NCI-H446 treated with DMSO at 0.1 percent for 48 hours (cell line): Measurements from ENCODE around the gene S100A16.
"Not testable (repeated sequence)": the region's sequence is repeated elsewhere in the genome, so short reads cannot be mapped to it uniquely, and the experiment has no call there.

ENCODE experiments used
- DNase-seq: peaks from one replicate; lab custom pipeline; 2025; lab: John Stamatoyannopoulos, UW

S100A16 gene

GRCh38 chr1:153612755-153613331 is at the start of gene S100A16:
Gene S100A16, minus strand, starts transcription at chr1:153613137. Its CDS starts 4,986 bp downstream, at chr1:153608151.
- DNase-seq, result peak; percentile 55

GRCh38 chr1:153662269-153662668 is 49.3 kb upstream of the S100A16 start:
- no peak for DNase-seq

GRCh38 chr1:153661111-153661708 is 48.3 kb upstream of the S100A16 start:
- DNase-seq, result no peak

GRCh38 chr1:153659656-153660055 is 46.7 kb upstream of the S100A16 start:
- DNase-seq, result no peak

GRCh38 chr1:153659175-153659534 is 46.2 kb upstream of the S100A16 start:
- DNase-seq, result no peak

- DNase-seq, result peak; percentile 73
Observed at GRCh38 chr1:153658400-153659174, 45.6 kb upstream of the S100A16 start, which contains the start of gene SNAPIN. Gene SNAPIN, plus strand, starts transcription at chr1:153658703. Its CDS starts 41 bp downstream, at chr1:153658744.

GRCh38 chr1:153655333-153655732 is 42.4 kb upstream of the S100A16 start:
- no peak for DNase-seq

GRCh38 chr1:153652805-153653500 is 40.0 kb upstream of the S100A16 start:
- DNase-seq, result no peak

- no peak for DNase-seq
Observed at GRCh38 chr1:153651771-153652170, 38.8 kb upstream of the S100A16 start.

GRCh38 chr1:153649863-153650235 is 36.9 kb upstream of the S100A16 start:
- DNase-seq, result peak; percentile 82

GRCh38 chr1:153649137-153649862 is 36.4 kb upstream of the S100A16 start:
- no peak for DNase-seq

- DNase-seq, result no peak
Observed at GRCh38 chr1:153648000-153648643, 35.2 kb upstream of the S100A16 start.

- DNase-seq, result no peak
Observed at GRCh38 chr1:153647346-153647714, 34.4 kb upstream of the S100A16 start.

GRCh38 chr1:153646672-153647345 is 33.9 kb upstream of the S100A16 start:
- DNase-seq, result no peak

GRCh38 chr1:153643816-153644215 is 30.9 kb upstream of the S100A16 start:
- no peak for DNase-seq

- no peak for DNase-seq
Observed at GRCh38 chr1:153643100-153643499, 30.2 kb upstream of the S100A16 start.

- DNase-seq, result no peak
Observed at GRCh38 chr1:153642161-153642560, 29.2 kb upstream of the S100A16 start.

GRCh38 chr1:153640861-153641260 is 27.9 kb upstream of the S100A16 start:
- no peak for DNase-seq

GRCh38 chr1:153640213-153640612 is 27.3 kb upstream of the S100A16 start:
- DNase-seq, result not testable (repeated sequence)

- no peak for DNase-seq
Observed at GRCh38 chr1:153639280-153639679, 26.3 kb upstream of the S100A16 start.

- no peak for DNase-seq
Observed at GRCh38 chr1:153638261-153638660, 25.3 kb upstream of the S100A16 start.
